Panc1 (cell line): ENCODE results near the gene RHBDL1. TPM values are rescaled to one million over a fixed set of nuclear protein-coding genes. Genes with fewer than 3 reads are reported as not detected.

Experiments used
- ATAC-seq: fragments of 200-7000 bp; cut with Tn5 transposase; 2 replicates; pipeline ENCODE4 v1.9.1; 2020; ENCODE audit warnings: mild to moderate bottlenecking, moderate library complexity
- BruUV-seq: library from RNA; stranded (reverse); fragments of 400-500 nt; replicated peaks from 2 replicates; lab custom pipeline; 2021; lab: Mats Ljungman, UMichigan
- CTCF ChIA-PET: fragments of 300-600 bp; sonication (Branson Sonifier 250); formaldehyde crosslinking; loops from one replicate; lab custom pipeline; 2022; ENCODE audit warnings: antibody characterized with exemption; lab: Charles Lee
- POLR2A ChIA-PET: fragments of 300-600 bp; sonication (Branson Sonifier 250); formaldehyde crosslinking; loops from one replicate; lab custom pipeline; 2022; ENCODE audit warnings: antibody characterized with exemption; lab: Charles Lee
- DNase-seq: peaks from one replicate; pipeline ENCODE4 v3.0.0-alpha.2; 2010; ENCODE audit warnings: low read depth, low spot score
- H3K27ac ChIP-seq: 2 replicates; pipeline ENCODE4 v1.5.1; 2011; ENCODE audit warnings: mild to moderate bottlenecking, low read length, inconsistent platforms
- H3K27me3 ChIP-seq: fragments of 200-500 bp; sonication (Bioruptor generic); 2 replicates; pipeline ENCODE4 v1.6.0; 2014; ENCODE audit warnings: low read length, inconsistent platforms; ENCODE audit not compliant: control insufficient read depth, insufficient read depth
- H3K36me3 ChIP-seq: fragments of 200-500 bp; sonication (Bioruptor generic); 2 replicates; pipeline ENCODE4 v1.5.1; 2014; ENCODE audit warnings: inconsistent platforms, mild to moderate bottlenecking, low read length, moderate library complexity; ENCODE audit not compliant: control insufficient read depth, insufficient read depth
- H3K4me1 ChIP-seq: 2 replicates; pipeline ENCODE4 v1.5.1; 2011; ENCODE audit warnings: inconsistent platforms, mild to moderate bottlenecking, low read length, moderate library complexity; ENCODE audit not compliant: control insufficient read depth, insufficient read depth
- H3K4me3 ChIP-seq, 2 experiments: 2 replicates each; pipeline ENCODE4 v1.5.1; 2011 to 2012; ENCODE audit warnings: low read depth in 2 of 2, low read length in 2 of 2, mild to moderate bottlenecking in 2 of 2, inconsistent platforms in 1 of 2, moderate library complexity in 1 of 2
- H3K9me3 ChIP-seq: fragments of 200-500 bp; sonication (Bioruptor generic); 2 replicates; pipeline ENCODE4 v1.5.1; 2014; ENCODE audit warnings: low read depth, mild to moderate bottlenecking, inconsistent platforms, low read length, moderate library complexity; ENCODE audit not compliant: control insufficient read depth, insufficient read depth
- CTCF ChIP-seq: fragments of 450-650 bp; IDR thresholded peaks from 2 replicates; pipeline ENCODE4 v1.5.1; 2017; ENCODE audit warnings: mild to moderate bottlenecking
- POLR2AphosphoS5 ChIP-seq: IDR thresholded peaks from 2 replicates; pipeline ENCODE4 v1.6.1; 2012; ENCODE audit warnings: mild to moderate bottlenecking, low read depth, low read length, moderate library complexity
- REST ChIP-seq, 2 experiments: IDR thresholded peaks; 2 replicates each; pipeline ENCODE4 v1.6.1; 2011 to 2012; ENCODE audit warnings: low read depth in 2 of 2, control low read depth in 1 of 2, low read length in 1 of 2, mild to moderate bottlenecking in 1 of 2, moderate library complexity in 1 of 2; ENCODE audit not compliant: insufficient read depth in 1 of 2
- SIN3A ChIP-seq: IDR thresholded peaks from 2 replicates; pipeline ENCODE4 v1.6.1; 2012; ENCODE audit warnings: low read depth, mild to moderate bottlenecking, low read length, moderate library complexity, borderline replicate concordance; ENCODE audit not compliant: insufficient read depth
- TCF7L2 ChIP-seq: IDR thresholded peaks from 2 replicates; pipeline ENCODE4 v1.6.1; 2011; ENCODE audit warnings: mild to moderate bottlenecking, low read depth, low read length, inconsistent platforms
- in situ Hi-C: cut with HindIII; loops from 2 replicates; pipeline ENCODE4 v1.10.0; 2016; ENCODE audit warnings: low sequenced_read_pairs, low pct_unique_long_range_greater_than_20kb
- intact Hi-C: fragments of 100-400 bp; cut with micrococcal nuclease; formaldehyde crosslinking; loops from one replicate; pipeline ENCODE4 v1.10.0; 2022; ENCODE audit not compliant: unreplicated experiment
- total RNA-seq: library from RNA; stranded (reverse); gene quantifications from one replicate; pipeline ENCODE4 v1.2.1, GENCODE V29; 2021; ENCODE audit not compliant: unreplicated experiment

The RHBDL1 gene
- total RNA-seq, 1 experiment from 2014 or later, result 6.6 TPM

- CTCF ChIA-PET, result no interaction called here
Observed at GRCh38 chr16:717450-718245, 42.2 kb downstream of the RHBDL1 start.

GRCh38 chr16:718389-718788 is 42.9 kb downstream of the RHBDL1 start:
- Histone ChIP-seq H3K27ac (peak overlapping the region; percentile 88), H3K27me3 (no peaks in the 10 kb centered on the region), H3K36me3 (no peaks in the 10 kb centered on the region; the same call in 1 of the 2 replicates), H3K4me1 (peaks cover 46% of the 10 kb centered on the region), H3K4me3 (no peak overlapping the region), H3K9me3 (no peaks in the 10 kb centered on the region)
- intact Hi-C loops (no loop called here), in situ Hi-C loops (no loop called here)
- ChIA-PET CTCF (no interaction called here), POLR2A (no interaction called here)
- DNase-seq (no peak), ATAC-seq (no peak)
- BruUV-seq, result no TSS peak
- TF ChIP-seq SIN3A (no peak), POLR2AphosphoS5 (no peak; the same call in none of the 2 replicates), TCF7L2 (no peak), CTCF (no peak)

More at GRCh38 chr16:717450-718245, 42.2 kb downstream of the RHBDL1 start:
- no peak for ATAC-seq
- intact Hi-C loops, result no loop called here
- POLR2A ChIA-PET, result interaction anchor here (0.5 kb wide), 1 partner anchor 625 kb away, joined by 6 read pairs; no protein-coding TSS in a partner anchor
- in situ Hi-C loops, result no loop called here
- H3K36me3 ChIP-seq, result no peaks in the 10 kb centered on the region; the same call in 1 of the 2 replicates
- TF ChIP-seq REST (IDR thresholded peaks at IDR 0.05; ENCODE audit: insufficient read depth in 1 of 2, low read depth in 2 of 2, low read length in 1 of 2) (no peak), CTCF (no peak), TCF7L2 (no peak), POLR2AphosphoS5 (no peak), SIN3A (no peak)
- no peak for DNase-seq
- H3K9me3 ChIP-seq, result no peaks in the 10 kb centered on the region
- no peaks in the 10 kb centered on the region for H3K27me3 ChIP-seq
- H3K27ac ChIP-seq, result peak overlapping the region; percentile 88
- peaks cover 46% of the 10 kb centered on the region for H3K4me1 ChIP-seq
- peak overlapping the region in 1 of 2 experiments; percentile 80; a peak in 1 of 4 replicates for H3K4me3 ChIP-seq
- BruUV-seq, result no TSS peak
